NCI-H345 treated with DMSO at 0.1 percent for 48 hours (cell line): ENCODE results near the gene ROPN1B.
"Not testable (repeated sequence)": the region's sequence is repeated elsewhere in the genome, so short reads cannot be mapped to it uniquely, and the experiment has no call there.

ENCODE experiments used
- DNase-seq: peaks from one replicate; lab custom pipeline; 2025; ENCODE audit not compliant: unreplicated experiment; lab: John Stamatoyannopoulos, UW

The ROPN1B gene

DNA sequence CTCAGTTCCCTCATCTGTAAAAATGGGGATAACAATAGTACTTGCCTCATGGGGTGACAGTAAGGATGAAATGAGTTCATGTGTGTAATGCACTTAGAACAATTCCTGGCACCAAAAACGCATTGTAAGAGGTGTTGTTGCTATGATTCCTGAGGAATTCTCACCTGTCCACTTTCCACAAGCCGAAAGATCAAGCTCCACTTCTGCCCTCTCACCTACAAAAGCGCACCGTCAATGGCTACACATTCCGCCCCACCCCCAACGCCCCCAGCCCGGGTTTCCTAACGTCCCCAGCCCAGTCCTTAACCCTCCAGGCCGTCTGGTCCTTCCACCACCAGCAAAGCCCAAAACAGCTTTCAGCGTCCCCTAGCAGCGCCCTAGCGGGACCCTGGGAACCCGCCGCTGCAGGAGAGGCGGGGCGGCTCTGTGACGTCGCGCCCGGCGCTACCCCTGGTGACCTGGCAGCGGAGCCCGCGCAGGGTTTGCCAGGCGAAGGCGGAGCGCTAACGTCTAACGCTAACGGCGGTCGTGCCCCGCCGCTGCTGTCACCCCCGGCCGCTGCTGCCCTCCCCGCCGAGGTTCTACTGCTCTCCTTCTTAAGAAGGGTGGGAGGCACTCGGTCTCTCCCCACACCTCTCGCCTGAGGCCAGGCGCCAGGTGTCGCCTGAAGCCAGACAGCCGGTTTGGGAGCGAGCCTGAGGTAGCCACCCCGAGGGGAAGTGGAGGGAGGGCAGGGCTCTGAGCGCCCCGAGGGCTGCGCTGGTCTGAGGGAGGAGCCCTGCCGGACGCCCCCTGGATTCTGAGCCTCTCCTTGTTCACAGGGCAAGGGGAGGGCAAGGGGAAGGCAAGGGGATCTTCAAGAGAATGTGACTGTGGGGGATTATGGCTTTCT, at the start of gene ROPN1B:
Gene ROPN1B (plus strand): TSS at position 478 of the 892 bp plus-strand sequence. CDS start 2,877 bp downstream, outside the sequence.
- DNase-seq: not testable (repeated sequence)

DNA sequence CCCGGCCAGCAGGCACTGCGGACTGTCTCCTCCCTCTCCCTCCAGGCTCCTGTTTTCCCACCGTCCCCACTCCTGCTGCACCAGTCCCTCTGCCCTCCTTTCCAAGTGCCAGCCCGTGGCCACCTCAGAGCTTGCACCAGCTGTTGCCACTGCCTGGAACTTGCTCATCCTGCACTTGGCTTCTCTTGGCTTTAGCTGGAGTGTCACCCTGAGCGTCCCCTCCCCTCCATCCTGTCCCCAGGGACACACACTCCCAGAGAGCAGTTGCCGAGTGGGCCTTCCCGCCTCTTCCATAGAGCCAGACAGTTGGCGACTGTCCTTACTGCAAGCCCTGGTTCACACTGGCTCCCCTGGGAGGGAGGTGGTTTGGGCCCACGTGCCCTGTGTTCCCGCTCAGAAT, 48.8 kb upstream of the ROPN1B start:
- DNase-seq: not testable (repeated sequence)

DNA sequence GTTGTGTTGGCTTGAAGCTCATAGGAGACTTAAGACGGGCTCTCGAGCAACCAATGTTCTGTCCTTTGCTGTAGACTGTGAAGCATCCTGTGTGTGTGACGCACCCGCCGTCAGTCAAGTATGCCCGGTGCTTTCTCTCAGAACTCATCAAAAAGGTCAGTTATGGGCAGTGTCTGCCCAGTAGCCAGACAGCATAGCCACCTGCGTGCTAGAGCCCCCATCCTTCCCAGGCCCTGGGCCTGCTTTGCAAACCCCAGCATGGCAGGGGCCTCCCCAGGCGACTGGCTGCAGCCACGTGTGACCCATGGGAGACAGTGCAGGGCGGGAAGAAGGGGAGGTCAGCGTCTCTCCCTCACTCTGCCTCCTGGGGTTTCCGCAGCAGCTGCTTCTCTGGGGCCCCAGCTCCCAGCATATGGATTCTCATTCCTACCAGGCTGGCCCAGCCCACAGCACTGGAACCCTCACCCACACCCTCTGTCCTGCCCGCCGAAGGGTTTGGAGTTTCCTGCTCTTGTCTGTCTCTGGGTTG, 48.2 kb upstream of the ROPN1B start:
- DNase-seq: not testable (repeated sequence)

GRCh38 chr3:125921712-125922111, 47.3 kb upstream of the ROPN1B start:
- peak; percentile 4 for DNase-seq

DNA sequence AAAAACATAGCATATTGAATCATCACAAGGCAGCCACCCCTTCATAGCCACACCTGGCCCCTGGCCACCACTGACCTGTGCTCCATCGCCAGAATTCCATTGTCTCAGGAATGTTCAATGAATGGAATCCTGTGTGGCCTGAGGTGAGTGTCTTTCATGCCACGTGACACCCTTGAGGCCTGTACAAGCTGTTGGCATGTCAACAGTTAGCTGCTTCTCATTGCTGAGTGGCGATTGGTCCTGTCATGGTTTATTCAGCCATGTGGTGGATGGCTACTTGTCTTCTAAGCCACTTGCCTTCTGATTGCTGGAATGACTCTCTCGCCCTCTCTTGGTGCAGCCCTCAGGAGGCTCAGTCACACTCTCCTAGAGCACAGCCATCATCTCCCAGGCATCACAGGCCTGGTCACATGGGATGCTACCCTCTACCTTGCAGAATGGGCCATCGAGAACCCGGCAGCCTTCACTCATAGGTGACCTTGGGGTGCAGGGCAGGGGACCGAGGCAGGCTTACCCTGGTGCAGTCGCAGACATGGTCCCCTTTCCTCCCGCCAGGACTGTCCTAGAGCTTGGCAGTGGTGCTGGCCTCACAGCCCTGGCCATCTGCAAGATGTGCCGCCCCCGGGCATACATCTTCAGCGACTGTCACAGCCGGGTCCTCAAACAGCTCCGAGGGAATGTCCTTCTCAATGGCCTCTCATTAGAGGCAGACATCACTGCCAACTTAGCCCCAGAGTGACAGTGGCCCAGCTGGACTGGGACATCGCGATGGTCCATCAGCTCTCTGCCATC, 45.5 kb upstream of the ROPN1B start:
- not testable (repeated sequence) for DNase-seq

DNA sequence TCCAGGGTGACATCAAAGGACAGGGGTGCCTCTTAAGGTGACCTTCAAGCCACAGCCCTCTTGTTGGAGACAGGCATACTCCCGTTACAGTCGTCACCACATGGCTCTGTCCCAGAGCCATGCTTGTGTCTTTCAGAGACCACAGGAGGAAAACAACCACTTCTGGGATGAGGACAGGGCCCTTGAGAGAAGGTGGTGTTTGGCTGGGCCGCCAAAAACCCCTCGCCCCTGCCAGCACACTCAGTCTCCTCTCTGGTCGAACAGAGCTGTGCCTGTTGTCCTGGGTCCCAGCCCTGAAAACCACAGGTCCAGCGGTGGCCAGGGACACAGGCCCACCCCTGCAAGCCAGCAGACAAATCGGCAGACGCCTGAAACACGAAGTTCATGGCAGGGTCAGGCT, 44.7 kb upstream of the ROPN1B start:
- not testable (repeated sequence) for DNase-seq

- not testable (repeated sequence) for DNase-seq
Observed at GRCh38 chr3:125925727-125926126, 43.3 kb upstream of the ROPN1B start.

GRCh38 chr3:125928771-125929545, 40.0 kb upstream of the ROPN1B start:
- DNase-seq: peak; percentile 22

- not testable (repeated sequence) for DNase-seq
Observed at GRCh38 chr3:125929765-125930164, 39.2 kb upstream of the ROPN1B start.

- DNase-seq: not testable (repeated sequence)
Observed at GRCh38 chr3:125931355-125931880, 37.6 kb upstream of the ROPN1B start.

DNA sequence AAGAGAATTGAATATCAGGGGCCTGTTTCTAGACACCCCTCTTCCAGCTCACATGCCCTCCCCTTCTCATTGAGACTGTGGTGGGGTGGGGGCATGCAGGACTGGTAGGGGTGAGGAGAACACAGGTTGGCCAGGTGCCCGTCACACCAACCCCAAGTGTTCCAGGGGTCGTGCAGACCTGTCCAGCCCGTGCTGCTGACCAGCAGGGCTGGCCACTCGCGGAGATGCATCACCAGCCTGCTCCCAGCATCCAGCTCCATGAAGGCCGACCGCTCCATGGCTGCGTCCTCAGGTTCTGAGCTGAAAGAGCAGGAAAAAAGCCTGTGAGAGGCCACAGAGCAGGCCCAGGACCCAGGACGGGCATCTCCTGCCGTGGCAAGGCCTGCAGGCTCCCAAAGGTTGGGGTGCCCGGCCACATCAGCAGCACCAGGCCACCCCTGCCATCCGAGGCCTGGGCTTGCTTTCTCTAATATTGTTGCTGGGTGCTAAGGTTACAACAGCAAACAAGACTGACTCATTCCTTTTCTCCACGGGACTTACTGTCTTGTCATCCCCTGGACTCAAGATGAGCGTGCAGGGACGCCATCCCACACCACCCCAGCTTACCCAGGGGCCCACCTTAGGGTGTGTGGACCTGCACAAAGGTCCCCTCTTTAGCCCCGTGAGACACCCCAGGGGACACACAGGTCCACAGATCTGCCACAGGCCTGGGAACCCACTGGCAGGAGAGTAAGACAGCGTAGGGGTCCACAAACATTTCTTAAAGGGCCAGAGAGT, 35.4 kb upstream of the ROPN1B start:
- DNase-seq: not testable (repeated sequence)

GRCh38 chr3:125935252-125935874, 33.6 kb upstream of the ROPN1B start:
- DNase-seq: not testable (repeated sequence)

GRCh38 chr3:125936210-125936815, 32.7 kb upstream of the ROPN1B start:
- DNase-seq: not testable (repeated sequence)

- not testable (repeated sequence) for DNase-seq
Observed at GRCh38 chr3:125936891-125937290, 32.1 kb upstream of the ROPN1B start.

DNA sequence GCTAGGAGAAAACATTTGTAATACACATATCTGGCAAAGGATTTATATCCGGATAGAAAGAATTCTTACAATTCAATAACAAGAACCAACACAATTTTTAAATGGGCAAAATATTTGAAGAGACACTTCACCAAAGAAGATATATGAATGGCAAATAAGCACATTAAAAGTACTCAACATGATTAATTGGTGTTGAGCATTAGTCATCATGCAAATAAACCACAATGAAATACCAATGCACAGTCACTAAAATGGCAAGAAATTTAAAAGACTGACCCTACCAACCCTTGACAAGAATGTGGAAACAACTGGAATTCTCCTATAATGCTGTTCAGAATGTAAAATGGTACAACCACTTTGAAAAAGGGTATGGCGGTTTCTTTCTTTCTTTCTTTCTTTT, 21.2 kb upstream of the ROPN1B start:
- not testable (repeated sequence) for DNase-seq

DNA sequence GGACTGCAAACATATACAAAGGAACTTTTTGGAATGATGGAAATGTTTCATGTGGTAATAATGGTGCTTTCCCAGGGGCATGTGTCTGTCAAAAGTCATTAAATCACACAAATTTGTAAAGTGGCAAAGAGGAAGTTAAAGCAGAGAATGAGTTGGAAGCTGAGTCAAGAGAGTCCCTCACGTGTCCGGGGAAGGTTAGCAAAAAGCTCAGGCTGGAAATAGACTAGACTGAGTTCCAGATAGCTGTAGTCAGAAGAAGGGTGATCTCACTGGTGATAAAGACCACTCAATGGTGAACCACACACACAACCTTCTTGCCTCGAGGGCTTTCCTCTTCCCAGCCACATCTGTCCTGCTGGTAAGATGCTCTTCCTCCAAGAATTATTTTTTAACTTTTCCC, 20.1 kb upstream of the ROPN1B start:
- DNase-seq: not testable (repeated sequence)

- not testable (repeated sequence) for DNase-seq
Observed at GRCh38 chr3:125951176-125951575, 17.8 kb upstream of the ROPN1B start.

DNA sequence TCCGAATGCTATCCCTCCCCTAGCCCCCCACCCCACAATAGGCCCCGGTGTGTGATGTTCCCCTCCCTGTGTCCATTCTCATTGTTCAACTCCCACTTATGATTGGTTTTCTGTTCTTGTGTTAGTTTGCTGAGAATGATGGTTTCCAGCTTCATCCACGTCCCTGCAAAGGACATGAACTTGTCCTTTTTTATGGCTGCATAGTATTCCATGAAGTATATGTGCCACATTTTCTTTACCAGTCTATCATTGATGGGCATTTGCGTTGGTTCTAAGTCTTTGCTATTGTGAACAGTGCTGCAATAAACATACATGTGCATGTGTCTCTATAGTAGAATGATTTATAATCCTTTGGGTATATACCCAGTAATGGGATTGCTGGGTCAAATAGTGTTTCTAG, 12.0 kb upstream of the ROPN1B start:
- DNase-seq: not testable (repeated sequence)
